Neural progenitor cell (in vitro differentiated cells): ENCODE results near the gene POU5F2. TPM values are rescaled to one million over a fixed set of nuclear protein-coding genes. Genes with fewer than 3 reads are reported as not detected.

Source experiments
- DNase-seq: peaks from one replicate; pipeline ENCODE4 v3.0.0-alpha.2; 2016; ENCODE audit warnings: low spot score
- H2AFZ ChIP-seq: fragments of 200-600 bp; sonication (generic); replicated peaks from 2 replicates; pipeline ENCODE4 v1.6.1; 2016; ENCODE audit warnings: antibody characterized with exemption
- H3F3A ChIP-seq: fragments of 200-600 bp; sonication (generic); 2 replicates; pipeline ENCODE4 v1.6.1; 2016; ENCODE audit warnings: antibody characterized with exemption, low read depth
- H3K27ac ChIP-seq: fragments of 200-600 bp; sonication (generic); 2 replicates; pipeline ENCODE4 v1.5.1; 2016; ENCODE audit warnings: mild to moderate bottlenecking
- H3K27me3 ChIP-seq: fragments of 200-600 bp; sonication (generic); 2 replicates; pipeline ENCODE4 v1.6.1; 2016; ENCODE audit warnings: mild to moderate bottlenecking, moderate library complexity
- H3K36me3 ChIP-seq: fragments of 200-600 bp; sonication (generic); 2 replicates; pipeline ENCODE4 v1.5.1; 2016
- H3K4me1 ChIP-seq: fragments of 200-600 bp; sonication (generic); 2 replicates; pipeline ENCODE4 v1.6.1; 2016; ENCODE audit warnings: mixed run types
- H3K4me2 ChIP-seq: fragments of 200-600 bp; sonication (generic); 2 replicates; pipeline ENCODE4 v1.6.1; 2016
- H3K4me3 ChIP-seq: fragments of 200-600 bp; sonication (generic); 2 replicates; pipeline ENCODE4 v1.5.1; 2016
- H3K79me2 ChIP-seq: fragments of 200-600 bp; sonication (generic); 2 replicates; pipeline ENCODE4 v1.6.1; 2016; ENCODE audit warnings: low read depth
- H3K9ac ChIP-seq: fragments of 200-600 bp; sonication (generic); 2 replicates; pipeline ENCODE4 v1.6.1; 2016
- H3K9me3 ChIP-seq: fragments of 200-600 bp; sonication (generic); 2 replicates; pipeline ENCODE4 v1.5.1; 2016; ENCODE audit warnings: low read depth
- H4K20me1 ChIP-seq: fragments of 200-600 bp; sonication (generic); 2 replicates; pipeline ENCODE4 v1.6.1; 2016; ENCODE audit warnings: low read depth
- H3K27ac Mint-ChIP-seq: 3 replicates; pipeline ENCODE4 v1.8.0; 2021; ENCODE audit warnings: mixed read lengths
- H3K27me3 Mint-ChIP-seq: 2 replicates; pipeline ENCODE4 v1.8.0; 2022; ENCODE audit warnings: low read depth, mild to moderate bottlenecking, inconsistent platforms, moderate library complexity, mixed read lengths; ENCODE audit not compliant: insufficient read depth
- H3K36me3 Mint-ChIP-seq: 3 replicates; pipeline ENCODE4 v1.8.0; 2021; ENCODE audit warnings: mixed read lengths
- H3K4me1 Mint-ChIP-seq: 3 replicates; pipeline ENCODE4 v1.8.0; 2021; ENCODE audit warnings: mixed read lengths
- H3K4me3 Mint-ChIP-seq: 3 replicates; pipeline ENCODE4 v1.8.0; 2021; ENCODE audit warnings: mild to moderate bottlenecking, moderate library complexity, mixed read lengths
- H3K9me3 Mint-ChIP-seq: 3 replicates; pipeline ENCODE4 v1.8.0; 2020; ENCODE audit warnings: mixed read lengths
- EZH2 ChIP-seq: fragments of 200-600 bp; sonication (generic); IDR thresholded peaks from 2 replicates; pipeline ENCODE4 v1.6.1; 2017; ENCODE audit warnings: antibody characterized with exemption, mild to moderate bottlenecking, moderate library complexity
- EZH2phosphoT487 ChIP-seq: fragments of 200-600 bp; sonication (generic); IDR thresholded peaks from 2 replicates; pipeline ENCODE4 v1.6.1; 2017; ENCODE audit warnings: antibody characterized with exemption
- total RNA-seq: library from RNA; depleted of rRNA; stranded (reverse); fragments of >200 nt; gene quantifications from 2 replicates; pipeline ENCODE4 v1.2.3, GENCODE V29; 2015; ENCODE audit warnings: low replicate concordance
- TF ChIP-seq, protein P1 (sequence below): fragments of 200-600 bp; sonication (generic); IDR thresholded peaks from 2 replicates; pipeline ENCODE4 v1.5.1; 2017; ENCODE audit warnings: antibody characterized with exemption, mild to moderate bottlenecking

The POU5F2 gene
- total RNA-seq, 1 donor from 2014 or later, result 1.0 TPM

DNA sequence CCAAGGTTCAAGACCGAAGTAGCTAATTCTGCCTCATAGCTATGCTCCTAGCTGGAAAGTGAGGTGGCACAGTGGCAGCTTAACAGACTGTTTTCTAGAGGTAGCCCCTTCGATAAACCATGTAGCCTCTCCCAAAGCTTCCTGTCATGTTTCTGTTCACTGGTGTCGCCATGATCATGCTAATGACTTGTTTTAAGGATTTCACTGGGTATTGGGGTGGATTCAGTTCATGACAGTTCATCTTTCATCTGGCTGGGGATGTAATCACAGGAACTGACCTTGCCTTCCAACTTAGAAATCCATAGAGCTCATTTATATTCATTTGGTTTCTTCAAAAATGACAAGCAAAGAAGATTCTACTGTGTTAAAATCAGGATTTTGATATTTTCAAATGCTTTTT, 9.4 kb downstream of the POU5F2 start:
- Histone ChIP-seq H3K36me3 (no peaks in the 10 kb centered on the region), H3K4me3 (no peak overlapping the region), H3K4me1 (peaks cover 12% of the 10 kb centered on the region), H3K9ac (no peak overlapping the region), H2AFZ (no peak overlapping the region), H3K27me3 (no peaks in the 10 kb centered on the region), H3K79me2 (no peaks in the 10 kb centered on the region), H3K27ac (no peak overlapping the region), H3F3A (no peaks in the 10 kb centered on the region), H3K9me3 (no peaks in the 10 kb centered on the region), H4K20me1 (no peaks in the 10 kb centered on the region), H3K4me2 (no peak overlapping the region)
- H3K4me3 Mint-ChIP-seq, result no peak overlapping the region
- TF ChIP-seq EZH2 (no peak), EZH2phosphoT487 (no peak)
- TF ChIP-seq, protein P1, sequence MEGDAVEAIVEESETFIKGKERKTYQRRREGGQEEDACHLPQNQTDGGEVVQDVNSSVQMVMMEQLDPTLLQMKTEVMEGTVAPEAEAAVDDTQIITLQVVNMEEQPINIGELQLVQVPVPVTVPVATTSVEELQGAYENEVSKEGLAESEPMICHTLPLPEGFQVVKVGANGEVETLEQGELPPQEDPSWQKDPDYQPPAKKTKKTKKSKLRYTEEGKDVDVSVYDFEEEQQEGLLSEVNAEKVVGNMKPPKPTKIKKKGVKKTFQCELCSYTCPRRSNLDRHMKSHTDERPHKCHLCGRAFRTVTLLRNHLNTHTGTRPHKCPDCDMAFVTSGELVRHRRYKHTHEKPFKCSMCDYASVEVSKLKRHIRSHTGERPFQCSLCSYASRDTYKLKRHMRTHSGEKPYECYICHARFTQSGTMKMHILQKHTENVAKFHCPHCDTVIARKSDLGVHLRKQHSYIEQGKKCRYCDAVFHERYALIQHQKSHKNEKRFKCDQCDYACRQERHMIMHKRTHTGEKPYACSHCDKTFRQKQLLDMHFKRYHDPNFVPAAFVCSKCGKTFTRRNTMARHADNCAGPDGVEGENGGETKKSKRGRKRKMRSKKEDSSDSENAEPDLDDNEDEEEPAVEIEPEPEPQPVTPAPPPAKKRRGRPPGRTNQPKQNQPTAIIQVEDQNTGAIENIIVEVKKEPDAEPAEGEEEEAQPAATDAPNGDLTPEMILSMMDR, result no peak
- no peaks in the 10 kb centered on the region for H3K27me3 Mint-ChIP-seq
- no peak overlapping the region for H3K27ac Mint-ChIP-seq
- peaks cover 3% of the 10 kb centered on the region for H3K9me3 Mint-ChIP-seq
- H3K36me3 Mint-ChIP-seq, result no peaks in the 10 kb centered on the region
- DNase-seq, result no peak
- peaks cover under 1% of the 10 kb centered on the region for H3K4me1 Mint-ChIP-seq

DNA sequence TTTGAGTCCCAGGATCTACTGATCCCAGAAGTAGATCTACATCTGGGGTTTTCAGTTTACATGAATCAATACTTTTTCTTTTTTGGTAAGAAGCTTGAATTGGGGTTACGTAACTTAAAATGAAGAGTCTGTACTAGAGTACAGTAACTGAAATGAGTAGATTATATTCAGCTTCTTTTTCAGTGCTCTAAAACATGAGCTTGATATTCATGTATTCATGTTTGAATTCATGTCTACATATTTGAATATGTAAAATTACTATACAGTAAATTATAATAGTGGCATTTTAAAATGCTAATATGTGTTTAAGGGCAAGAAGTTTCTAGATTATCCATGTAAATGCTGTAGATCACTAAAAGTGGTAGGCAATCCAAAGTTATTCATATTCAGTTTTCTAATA, 14.8 kb downstream of the POU5F2 start:
- no peaks in the 10 kb centered on the region for H3K36me3 Mint-ChIP-seq

GRCh38 chr5:93724791-93725190, 16.6 kb downstream of the POU5F2 start:
- H2AFZ ChIP-seq, result no peak overlapping the region
- H3K4me3 ChIP-seq, result no peak overlapping the region
- Mint-ChIP-seq H3K4me1 (peaks cover 40% of the 10 kb centered on the region), H3K4me3 (no peak overlapping the region), H3K9me3 (no peaks in the 10 kb centered on the region), H3K27me3 (no peaks in the 10 kb centered on the region), H3K36me3 (no peaks in the 10 kb centered on the region), H3K27ac (no peak overlapping the region)
- peaks cover 6% of the 10 kb centered on the region for H3F3A ChIP-seq
- TF ChIP-seq, protein P1, result no peak
- TF ChIP-seq EZH2 (no peak), EZH2phosphoT487 (no peak)
- H3K79me2 ChIP-seq, result no peaks in the 10 kb centered on the region
- H3K4me2 ChIP-seq, result no peak overlapping the region
- DNase-seq, result no peak
- no peaks in the 10 kb centered on the region for H3K27me3 ChIP-seq
- H3K4me1 ChIP-seq, result peaks cover 33% of the 10 kb centered on the region
- no peaks in the 10 kb centered on the region for H3K9me3 ChIP-seq
- no peaks in the 10 kb centered on the region for H4K20me1 ChIP-seq
- no peaks in the 10 kb centered on the region for H3K36me3 ChIP-seq
- no peak overlapping the region for H3K27ac ChIP-seq
- no peak overlapping the region for H3K9ac ChIP-seq

More for the DNA sequence above, 14.8 kb downstream of the POU5F2 start:
- no peak overlapping the region for H3K4me3 Mint-ChIP-seq
- Histone ChIP-seq H2AFZ (no peak overlapping the region), H3K4me1 (peaks cover 33% of the 10 kb centered on the region), H3K9ac (no peak overlapping the region), H3K27me3 (no peaks in the 10 kb centered on the region), H3F3A (peaks cover 6% of the 10 kb centered on the region), H3K27ac (peak overlapping the region; percentile 55), H3K9me3 (no peaks in the 10 kb centered on the region), H4K20me1 (no peaks in the 10 kb centered on the region), H3K4me2 (peak overlapping the region; percentile 45), H3K79me2 (no peaks in the 10 kb centered on the region), H3K4me3 (no peak overlapping the region), H3K36me3 (no peaks in the 10 kb centered on the region)
- peaks cover 28% of the 10 kb centered on the region for H3K4me1 Mint-ChIP-seq
- no peak for DNase-seq
- no peak overlapping the region for H3K27ac Mint-ChIP-seq
- no peaks in the 10 kb centered on the region for H3K27me3 Mint-ChIP-seq
- TF ChIP-seq EZH2 (no peak), EZH2phosphoT487 (no peak)
- TF ChIP-seq, protein P1, result no peak
- H3K9me3 Mint-ChIP-seq, result no peaks in the 10 kb centered on the region

DNA sequence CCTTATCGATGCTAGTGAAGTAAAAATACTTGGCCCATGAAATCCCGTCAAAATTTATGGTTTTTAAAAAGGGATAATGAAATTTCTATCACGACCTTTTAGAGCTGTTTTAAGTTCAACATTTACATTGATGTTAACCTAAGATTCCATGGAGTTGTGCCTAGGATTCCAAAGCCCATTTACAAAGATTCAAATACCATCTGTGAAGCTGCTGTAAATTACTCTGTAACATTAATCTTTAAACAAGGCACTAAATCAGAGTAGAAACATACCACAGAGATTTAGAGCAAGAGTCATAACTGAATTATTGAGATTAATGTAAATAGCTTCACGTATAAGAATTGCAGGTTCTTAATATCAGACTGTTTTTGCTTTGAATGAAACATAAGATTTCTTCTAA, 17.7 kb downstream of the POU5F2 start:
- Histone ChIP-seq H3K4me3 (no peak overlapping the region), H3F3A (peaks cover 6% of the 10 kb centered on the region), H3K4me2 (no peak overlapping the region), H3K27ac (no peak overlapping the region), H2AFZ (no peak overlapping the region), H3K36me3 (no peaks in the 10 kb centered on the region), H3K4me1 (peaks cover 33% of the 10 kb centered on the region), H3K27me3 (no peaks in the 10 kb centered on the region), H4K20me1 (no peaks in the 10 kb centered on the region), H3K79me2 (no peaks in the 10 kb centered on the region), H3K9ac (no peak overlapping the region), H3K9me3 (no peaks in the 10 kb centered on the region)
- Mint-ChIP-seq H3K36me3 (no peaks in the 10 kb centered on the region), H3K27ac (no peak overlapping the region), H3K9me3 (no peaks in the 10 kb centered on the region), H3K4me3 (no peak overlapping the region), H3K27me3 (no peaks in the 10 kb centered on the region), H3K4me1 (peaks cover 41% of the 10 kb centered on the region)
- DNase-seq, result no peak
- TF ChIP-seq EZH2phosphoT487, result no peak
- TF ChIP-seq EZH2, result no peak
- TF ChIP-seq, protein P1, result no peak
